GM12891 (cell line): ENCODE data around the gene ENTPD7.

Experiments used
- DNase-seq: peaks from one replicate; pipeline ENCODE4 v3.0.0; 2011; ENCODE audit warnings: low spot score; ENCODE audit not compliant: insufficient read length
- FAIRE-seq: peaks from 2 replicates; lab custom pipeline; 2011; peaks lifted over from hg19 to GRCh38; lab: Jason Lieb, UNC
- PAX5 ChIP-seq: IDR thresholded peaks from 2 replicates; pipeline ENCODE4 v1.6.1; 2011; ENCODE audit warnings: low read length, moderate library complexity, mild to moderate bottlenecking; ENCODE audit not compliant: insufficient read depth, severe bottlenecking
- POLR2A ChIP-seq: IDR thresholded peaks from 2 replicates; pipeline ENCODE4 v1.6.1; 2011; ENCODE audit warnings: low read depth, low read length, control low read depth
- POLR2AphosphoS5 ChIP-seq: IDR thresholded peaks from 2 replicates; pipeline ENCODE4 v1.6.1; 2011; ENCODE audit warnings: low read depth, low read length, control low read depth
- POU2F2 ChIP-seq: IDR thresholded peaks from 2 replicates; pipeline ENCODE4 v1.6.1; 2011; ENCODE audit warnings: low read depth, mild to moderate bottlenecking, control low read depth, low read length, moderate library complexity
- SPI1 ChIP-seq: IDR thresholded peaks from 2 replicates; pipeline ENCODE4 v1.6.1; 2011; ENCODE audit warnings: low read depth, low read length, control low read depth
- TAF1 ChIP-seq: IDR thresholded peaks from 2 replicates; pipeline ENCODE4 v1.6.1; 2011; ENCODE audit warnings: low read depth, low read length, control low read depth

ENTPD7 gene

GRCh38 chr10:99665304-99665703 is 6.0 kb downstream of the ENTPD7 start:
- DNase-seq: no peak
- TF ChIP-seq SPI1 (no peak), POLR2A (no peak), POU2F2 (no peak), TAF1 (no peak), POLR2AphosphoS5 (no peak), PAX5 (no peak)
- FAIRE-seq: no peak

GRCh38 chr10:99667108-99667751 is 7.9 kb downstream of the ENTPD7 start:
- no peak for TF ChIP-seq SPI1
- no peak for TF ChIP-seq TAF1
- TF ChIP-seq PAX5: no peak
- no peak for TF ChIP-seq POLR2AphosphoS5
- no peak for TF ChIP-seq POU2F2
- no peak for TF ChIP-seq POLR2A
- FAIRE-seq: no peak
- no peak for DNase-seq

GRCh38 chr10:99671386-99671785 is 12.1 kb downstream of the ENTPD7 start:
- TF ChIP-seq PAX5 (no peak), POLR2AphosphoS5 (no peak), POU2F2 (no peak), TAF1 (no peak), SPI1 (no peak), POLR2A (no peak)
- FAIRE-seq (no peak), DNase-seq (no peak)

- DNase-seq: no peak
- TF ChIP-seq PAX5 (no peak), TAF1 (no peak), POU2F2 (no peak), SPI1 (no peak), POLR2AphosphoS5 (no peak), POLR2A (no peak)
- FAIRE-seq: no peak
These were observed 13.6 kb downstream of the ENTPD7 start for GRCh38 chr10:99672884-99673283.

- no peak for TF ChIP-seq PAX5
- no peak for TF ChIP-seq POLR2A
- TF ChIP-seq POLR2AphosphoS5: no peak
- no peak for TF ChIP-seq POU2F2
- TF ChIP-seq SPI1: no peak
- TF ChIP-seq TAF1: no peak
- FAIRE-seq (no peak), DNase-seq (no peak)
These were observed 14.2 kb downstream of the ENTPD7 start for GRCh38 chr10:99673492-99673891.

GRCh38 chr10:99674762-99675161 is 15.5 kb downstream of the ENTPD7 start:
- FAIRE-seq (no peak), DNase-seq (no peak)
- no peak for TF ChIP-seq POU2F2
- TF ChIP-seq POLR2AphosphoS5: no peak
- TF ChIP-seq SPI1: no peak
- no peak for TF ChIP-seq POLR2A
- TF ChIP-seq TAF1: no peak
- no peak for TF ChIP-seq PAX5

- no peak for FAIRE-seq
- TF ChIP-seq POLR2AphosphoS5 (no peak), SPI1 (no peak), TAF1 (no peak), POU2F2 (no peak), PAX5 (no peak), POLR2A (no peak)
These were observed 17.1 kb downstream of the ENTPD7 start for GRCh38 chr10:99676426-99676825.

GRCh38 chr10:99676895-99677294 is 17.6 kb downstream of the ENTPD7 start:
- TF ChIP-seq POU2F2 (no peak), PAX5 (no peak), POLR2AphosphoS5 (no peak), POLR2A (no peak), SPI1 (no peak), TAF1 (no peak)
- DNase-seq (no peak), FAIRE-seq (no peak)

More at GRCh38 chr10:99676426-99676825, 17.1 kb downstream of the ENTPD7 start:
- DNase-seq: no peak

GRCh38 chr10:99678921-99679320 is 19.6 kb downstream of the ENTPD7 start:
- DNase-seq (no peak), FAIRE-seq (peak; percentile 38)
- TF ChIP-seq POLR2AphosphoS5: no peak
- no peak for TF ChIP-seq POU2F2
- no peak for TF ChIP-seq PAX5

- TF ChIP-seq SPI1 (no peak), POU2F2 (no peak)
- no peak for FAIRE-seq
- DNase-seq: no peak
These were observed 22.2 kb downstream of the ENTPD7 start for GRCh38 chr10:99681553-99681952.
